ENCODE measurements around the gene P2RY12. TPM values are rescaled to one million over a fixed set of nuclear protein-coding genes. Genes with fewer than 3 reads are reported as not detected.

P2RY12 gene
- total RNA-seq, 4 donors from 2014 or later, result 0.34 to 2.1 (median 0.46) TPM; not detected in 1

- TF ChIP-seq CTCF (IDR thresholded peaks at IDR 0.05), result no peak
- TF ChIP-seq POLR2A (IDR thresholded peaks at IDR 0.05), result no peak
- intact Hi-C loops (cut with DNase I; ENCODE audit: low total_unique reads), result no loop called here
These were observed 62.0 kb downstream of the P2RY12 start for GRCh38 chr3:151322511-151322910.

GRCh38 chr3:151321526-151321925, 63.0 kb downstream of the P2RY12 start:
- no peak for DNase-seq (ENCODE audit: low spot score in 2 of 2)
- WGBS, 2 donors, result 45 to 56% methylated on average over 1 of the region's 1 CpG
- intact Hi-C loops (cut with DNase I; ENCODE audit: low total_unique reads), result no loop called here
- no peak for TF ChIP-seq POLR2A (IDR thresholded peaks at IDR 0.05)
- TF ChIP-seq CTCF (IDR thresholded peaks at IDR 0.05), result no peak
- no peak overlapping the region for H3K4me3 ChIP-seq (ENCODE audit: low read depth, poor library complexity, severe bottlenecking)

More at GRCh38 chr3:151322511-151322910, 62.0 kb downstream of the P2RY12 start:
- DNase-seq (ENCODE audit: low spot score in 2 of 2), result no peak
- 92 to 100% methylated on average over 1 of the region's 1 CpG for WGBS, 2 donors
- no peak overlapping the region for H3K4me3 ChIP-seq (ENCODE audit: low read depth, poor library complexity, severe bottlenecking)

- no peak for TF ChIP-seq POLR2A (IDR thresholded peaks at IDR 0.05)
- DNase-seq (ENCODE audit: low spot score in 2 of 2), result no peak
- no peak overlapping the region for H3K4me3 ChIP-seq (ENCODE audit: low read depth, poor library complexity, severe bottlenecking)
- 45 to 58% methylated on average over 2 of the region's 2 CpGs for WGBS, 2 donors
- intact Hi-C loops (cut with DNase I; ENCODE audit: low total_unique reads), result no loop called here
These were observed 64.4 kb downstream of the P2RY12 start for GRCh38 chr3:151320131-151320530.

GRCh38 chr3:151319628-151320027, 64.9 kb downstream of the P2RY12 start:
- H3K4me3 ChIP-seq (ENCODE audit: low read depth, poor library complexity, severe bottlenecking), result no peak overlapping the region
- intact Hi-C loops (cut with DNase I; ENCODE audit: low total_unique reads), result no loop called here
- no peak for DNase-seq (ENCODE audit: low spot score in 2 of 2)
- 51 to 54% methylated on average over 4 of the region's 4 CpGs for WGBS, 2 donors
- TF ChIP-seq CTCF (IDR thresholded peaks at IDR 0.05) (no peak), POLR2A (IDR thresholded peaks at IDR 0.05) (no peak)

DNA sequence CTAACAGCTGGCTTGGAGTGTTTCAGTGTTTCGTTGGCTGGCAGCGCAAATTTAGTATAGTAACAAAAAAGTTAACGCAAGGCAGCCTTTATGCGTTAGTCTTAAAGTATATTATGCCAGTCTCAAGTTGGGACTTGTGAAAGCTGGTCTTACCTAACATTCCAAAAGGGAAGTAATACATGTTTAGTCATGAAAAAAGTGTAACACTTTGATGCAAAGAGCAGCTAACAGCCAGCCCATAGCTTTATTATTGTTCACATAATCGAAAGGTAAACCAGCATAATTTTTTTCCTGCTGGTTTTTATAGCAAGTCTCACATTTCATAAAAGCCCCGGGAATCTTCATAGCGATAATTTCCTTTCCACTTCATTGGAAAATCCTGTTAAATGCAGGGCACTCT, 65.6 kb downstream of the P2RY12 start:
- TF ChIP-seq POLR2A (IDR thresholded peaks at IDR 0.05), result no peak
- no peak overlapping the region for H3K4me3 ChIP-seq (ENCODE audit: low read depth, poor library complexity, severe bottlenecking)
- no peak for DNase-seq (ENCODE audit: low spot score in 2 of 2)
- WGBS, 2 donors, result 46 to 49% methylated on average over 7 of the region's 7 CpGs
- intact Hi-C loops (cut with DNase I; ENCODE audit: low total_unique reads), result no loop called here

DNA sequence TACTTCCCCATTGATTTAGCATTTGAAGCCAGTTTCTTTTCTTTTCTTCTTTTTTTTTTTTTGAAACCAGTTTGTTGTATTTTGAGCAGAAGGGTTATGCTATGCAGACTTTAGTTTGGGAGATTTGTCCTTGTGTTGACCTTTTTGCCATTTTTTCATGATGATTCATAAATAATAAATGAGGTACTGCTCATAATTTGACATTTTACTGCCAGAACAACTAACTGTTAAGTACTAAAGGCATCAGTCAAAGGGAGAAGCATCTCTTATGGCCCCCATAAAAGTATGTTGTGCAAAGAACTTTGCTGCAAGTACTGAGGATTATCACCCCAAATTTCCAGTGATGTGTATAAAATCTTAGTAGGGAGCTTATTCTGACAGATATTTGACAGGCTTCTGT, 66.2 kb downstream of the P2RY12 start:
- no peak overlapping the region for H3K4me3 ChIP-seq (ENCODE audit: low read depth, poor library complexity, severe bottlenecking)
- DNase-seq (ENCODE audit: low spot score in 2 of 2), result no peak
- TF ChIP-seq CTCF (IDR thresholded peaks at IDR 0.05), result no peak
- TF ChIP-seq POLR2A (IDR thresholded peaks at IDR 0.05), result no peak
- intact Hi-C loops (cut with DNase I; ENCODE audit: low total_unique reads), result no loop called here

DNA sequence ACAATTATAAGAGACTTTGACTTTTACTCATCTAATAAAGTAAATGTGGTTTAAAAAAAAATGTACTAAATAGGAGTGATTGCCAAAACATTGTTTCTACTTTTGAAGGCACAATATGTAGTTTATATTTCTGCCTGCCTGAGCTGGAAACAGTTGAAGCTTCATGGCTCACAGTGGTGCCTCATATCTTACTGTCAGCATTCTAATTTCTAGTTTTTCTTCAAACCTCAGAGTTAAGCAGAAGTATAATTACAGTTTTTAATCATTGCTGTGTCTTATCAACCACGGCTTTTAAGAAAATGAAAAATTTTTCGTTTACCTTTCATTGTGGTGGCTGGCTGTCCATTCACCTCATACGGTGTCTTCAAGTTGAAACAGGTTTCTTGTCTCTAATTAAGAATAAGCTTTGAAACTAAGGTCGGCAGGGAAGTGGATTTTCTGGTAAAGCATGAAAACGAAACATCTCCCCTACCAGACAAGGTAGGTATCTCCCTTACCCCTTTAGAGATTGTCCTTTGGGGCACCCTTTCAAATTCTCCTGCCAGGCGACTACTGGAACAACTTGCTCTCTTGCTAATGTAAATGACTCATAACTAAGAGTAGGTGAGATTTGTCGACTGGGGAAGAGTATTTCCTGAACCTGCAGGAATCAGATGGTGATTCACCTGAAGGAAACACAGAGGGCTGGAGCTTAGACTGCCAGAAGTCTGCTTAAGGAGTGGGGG, 68.1 kb downstream of the P2RY12 start, which contains the start of gene GPR87:
TSS of gene GPR87 (minus strand) at position 554 of the 725 bp plus-strand sequence. CDS start 16,720 bp downstream, outside the sequence.
- 47 to 51% methylated on average over 7 of the region's 7 CpGs for WGBS, 2 donors
- H3K4me3 ChIP-seq (ENCODE audit: low read depth, poor library complexity, severe bottlenecking), result no peak within 1 kb of the TSS
- no peak for DNase-seq (ENCODE audit: low spot score in 2 of 2)

More for the DNA sequence above, 68.1 kb downstream of the P2RY12 start, which contains the start of gene GPR87:
- intact Hi-C loops (cut with DNase I; ENCODE audit: low total_unique reads), result no loop called here
- TF ChIP-seq POLR2A (IDR thresholded peaks at IDR 0.05) (no peak), CTCF (IDR thresholded peaks at IDR 0.05) (no peak)
